Subcutaneous adipose tissue (tissue), 4 donors: Measurements from ENCODE around the gene ENTHD1. TPM values are rescaled to one million over a fixed set of nuclear protein-coding genes. Genes with fewer than 3 reads are reported as not detected.

ENCODE experiments used
- total RNA-seq, 4 donors: library from RNA; depleted of rRNA; stranded (reverse); fragments of >200 nt; gene quantifications; one replicate each; pipeline ENCODE4 v1.1.0, GENCODE V29; 2016
- TF ChIP-seq, protein P1 (sequence below): fragments of 450-650 bp; IDR thresholded peaks from one replicate; pipeline ENCODE4 v1.5.1; 2016; ENCODE audit warnings: low read depth, mild to moderate bottlenecking, control low read depth, antibody characterized with exemption, moderate library complexity

ENTHD1 gene
- total RNA-seq, 4 donors from 2014 or later = 0.22 TPM; not detected in 3

DNA sequence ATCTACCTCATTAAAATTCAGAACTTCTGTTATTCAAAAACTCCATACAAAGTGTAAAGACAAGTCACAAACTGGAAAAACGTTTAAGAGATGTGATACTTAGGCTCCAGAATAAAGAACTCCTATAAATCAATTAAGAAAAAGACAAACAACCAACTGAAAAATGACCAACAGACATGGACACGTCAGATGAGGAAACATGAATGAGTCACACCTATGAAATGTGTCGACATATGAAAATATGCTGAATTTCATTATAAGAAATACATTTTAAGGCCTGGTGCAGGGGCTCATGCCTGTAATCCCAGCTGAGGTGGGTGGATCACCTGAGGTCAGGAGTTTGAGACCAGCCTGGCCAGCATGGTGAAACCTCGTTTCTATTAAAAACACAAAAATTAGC, 78.7 kb downstream of the ENTHD1 start:
- TF ChIP-seq, protein P1, sequence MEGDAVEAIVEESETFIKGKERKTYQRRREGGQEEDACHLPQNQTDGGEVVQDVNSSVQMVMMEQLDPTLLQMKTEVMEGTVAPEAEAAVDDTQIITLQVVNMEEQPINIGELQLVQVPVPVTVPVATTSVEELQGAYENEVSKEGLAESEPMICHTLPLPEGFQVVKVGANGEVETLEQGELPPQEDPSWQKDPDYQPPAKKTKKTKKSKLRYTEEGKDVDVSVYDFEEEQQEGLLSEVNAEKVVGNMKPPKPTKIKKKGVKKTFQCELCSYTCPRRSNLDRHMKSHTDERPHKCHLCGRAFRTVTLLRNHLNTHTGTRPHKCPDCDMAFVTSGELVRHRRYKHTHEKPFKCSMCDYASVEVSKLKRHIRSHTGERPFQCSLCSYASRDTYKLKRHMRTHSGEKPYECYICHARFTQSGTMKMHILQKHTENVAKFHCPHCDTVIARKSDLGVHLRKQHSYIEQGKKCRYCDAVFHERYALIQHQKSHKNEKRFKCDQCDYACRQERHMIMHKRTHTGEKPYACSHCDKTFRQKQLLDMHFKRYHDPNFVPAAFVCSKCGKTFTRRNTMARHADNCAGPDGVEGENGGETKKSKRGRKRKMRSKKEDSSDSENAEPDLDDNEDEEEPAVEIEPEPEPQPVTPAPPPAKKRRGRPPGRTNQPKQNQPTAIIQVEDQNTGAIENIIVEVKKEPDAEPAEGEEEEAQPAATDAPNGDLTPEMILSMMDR = no peak

DNA sequence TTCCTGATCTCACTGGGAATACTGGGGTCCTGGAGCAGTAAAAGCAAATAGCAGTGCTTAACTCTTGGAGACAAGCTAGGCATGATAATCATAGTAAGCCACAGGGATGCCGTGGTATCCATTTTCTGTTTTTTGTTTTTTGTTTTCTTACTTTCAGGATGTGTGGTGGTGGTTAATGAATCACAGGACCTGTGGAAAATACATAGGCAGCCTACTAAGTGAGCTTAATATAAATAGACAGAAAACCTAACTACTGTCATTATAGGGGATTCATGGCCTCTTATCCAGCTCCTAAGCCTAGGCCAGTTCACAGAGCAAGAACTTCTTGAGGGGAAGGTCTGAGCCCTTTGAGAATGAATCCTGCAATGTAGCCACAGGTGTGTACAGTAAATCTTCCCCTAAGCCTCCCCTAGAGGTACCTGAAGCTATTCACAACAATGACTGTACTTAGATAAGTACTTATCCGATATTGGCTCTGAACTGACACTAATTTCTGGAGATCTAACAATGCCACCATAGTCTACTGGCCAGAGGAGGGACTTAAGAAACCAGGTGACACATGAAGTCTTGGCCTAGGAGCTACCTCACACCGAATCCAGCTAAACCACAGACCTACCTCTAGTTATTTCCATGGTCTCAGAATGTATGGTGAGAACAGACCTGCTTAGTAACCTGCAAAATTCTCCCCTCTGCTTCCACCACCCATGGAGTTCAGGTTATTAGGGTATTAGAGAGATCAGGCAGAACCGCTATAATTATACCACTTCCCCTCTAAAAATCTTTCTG, 83.6 kb downstream of the ENTHD1 start:
- TF ChIP-seq, protein P1 = no peak

DNA sequence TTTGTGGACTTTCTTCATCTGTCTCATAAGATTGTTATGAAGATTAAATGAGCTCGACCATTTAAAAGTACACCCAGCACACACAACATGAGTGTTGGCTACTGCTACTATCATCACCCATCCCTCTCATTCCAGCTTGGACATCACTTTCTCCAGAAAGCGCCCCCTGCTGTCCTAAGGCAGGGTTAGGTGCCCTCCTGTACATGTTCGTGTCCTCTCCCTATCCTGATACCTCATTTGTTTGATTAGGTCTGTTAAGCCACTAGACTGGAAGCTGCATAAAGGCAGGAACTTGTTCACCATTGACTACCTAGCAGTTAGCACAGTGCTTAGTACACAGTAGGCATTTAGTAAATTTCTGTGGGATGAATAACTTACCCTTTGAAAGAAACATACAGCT, 85.5 kb downstream of the ENTHD1 start:
- TF ChIP-seq, protein P1 = no peak

DNA sequence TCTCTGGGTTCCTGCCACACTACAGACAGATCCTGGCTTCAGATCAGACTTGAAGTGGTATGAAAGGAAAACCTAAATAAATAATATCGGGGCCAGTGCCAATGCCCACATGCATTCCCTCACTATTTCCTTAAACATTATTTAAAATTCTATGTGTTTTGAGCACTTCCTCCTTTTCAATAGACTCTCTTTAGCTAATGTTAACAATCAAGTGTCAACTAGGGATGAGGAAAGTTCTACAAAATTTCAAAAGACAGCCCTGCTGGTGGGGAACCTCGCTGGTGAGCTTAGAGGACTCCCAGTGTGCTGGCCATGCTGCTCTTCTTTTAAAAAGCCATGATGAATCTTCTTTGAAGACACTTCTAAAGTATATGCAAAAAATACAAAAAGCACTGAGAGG, 87.5 kb downstream of the ENTHD1 start:
- TF ChIP-seq, protein P1 = no peak

DNA sequence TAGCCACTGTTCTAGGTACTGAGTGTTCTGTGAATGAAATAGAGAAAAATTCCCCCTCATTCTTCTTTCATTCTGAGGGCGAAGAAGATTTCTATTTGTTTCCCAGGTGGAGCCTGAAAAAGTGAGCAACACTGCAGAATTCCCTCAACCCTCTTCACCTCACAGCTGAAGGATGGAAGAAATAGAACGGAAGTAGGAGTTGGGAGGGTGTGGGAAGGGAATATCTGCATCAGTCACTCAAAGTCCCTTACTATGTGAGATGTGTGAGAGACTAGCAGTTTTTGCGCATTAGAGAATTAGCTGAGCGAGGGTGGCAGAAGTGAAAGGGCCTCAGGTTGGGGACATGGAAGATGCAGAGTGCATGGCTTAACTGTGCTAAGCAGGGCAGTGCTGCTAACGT, 88.4 kb downstream of the ENTHD1 start:
- TF ChIP-seq, protein P1 = no peak

DNA sequence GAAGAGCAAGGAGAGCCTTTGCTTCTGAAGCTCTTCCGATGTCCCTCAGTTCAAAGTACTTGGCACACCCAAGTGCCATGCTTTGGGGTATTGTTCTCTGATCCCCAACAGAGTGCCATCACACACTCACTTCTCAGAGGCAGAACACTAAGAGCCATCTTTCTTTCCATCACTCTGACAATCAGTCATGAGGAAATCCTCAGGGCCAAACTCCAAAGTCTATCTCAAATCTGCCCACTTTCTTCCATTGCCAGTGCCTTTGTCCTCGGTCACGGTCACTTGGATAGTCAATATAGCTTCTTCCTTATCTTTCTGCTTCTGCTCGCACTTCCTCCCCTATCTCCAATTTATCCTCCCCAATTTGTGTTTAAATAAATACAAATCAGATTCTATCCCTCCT, 90.9 kb downstream of the ENTHD1 start:
- TF ChIP-seq, protein P1 = no peak

DNA sequence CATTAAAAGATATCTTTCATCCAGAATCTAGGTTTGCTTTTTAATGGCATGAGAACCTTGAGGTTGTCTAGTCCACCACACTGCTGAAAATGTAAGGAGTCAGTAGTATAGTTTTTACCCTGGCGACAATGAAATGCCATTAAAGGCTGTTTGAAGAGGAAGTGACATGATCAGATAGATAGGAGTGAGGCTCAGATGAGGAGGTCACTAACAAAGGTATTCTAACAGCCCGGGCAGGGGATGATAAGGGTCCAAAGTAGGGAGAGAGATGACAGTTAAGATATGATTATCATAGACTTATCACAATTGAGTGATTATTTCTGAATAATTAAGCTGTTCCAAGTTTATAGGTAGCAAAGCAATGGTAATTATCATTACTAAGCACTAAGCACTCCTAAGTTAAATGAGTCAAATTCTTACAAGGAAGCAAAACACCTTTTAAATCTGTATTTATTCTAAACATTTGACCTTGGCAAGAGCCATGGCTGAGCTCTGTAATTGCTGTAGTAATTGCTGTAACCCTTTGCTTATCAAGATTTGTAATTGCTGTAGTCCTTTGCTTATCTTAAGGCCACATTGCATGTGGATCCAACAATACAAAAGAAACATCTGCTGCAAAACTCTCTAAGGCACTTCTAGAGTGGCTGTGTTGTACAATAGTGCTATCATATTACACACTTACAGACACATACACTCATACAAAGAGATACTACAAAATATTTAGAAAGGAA, 92.6 kb downstream of the ENTHD1 start:
- TF ChIP-seq, protein P1 = no peak
